CD4-positive, alpha-beta T cell treated with Interleukin-4 for 1 hour (primary cell): ENCODE results near the gene GNB1.
"Not testable (repeated sequence)": the region's sequence is repeated elsewhere in the genome, so short reads cannot be mapped to it uniquely, and the experiment has no call there.

Source experiments
- DNase-seq, 2 donors: peaks; one replicate each; pipeline ENCODE4 v3.0.0-alpha.2; 2020 to 2022

GNB1 gene

GRCh38 chr1:1758692-1759455, 132.0 kb downstream of the GNB1 start:
- no peak for DNase-seq

GRCh38 chr1:1758059-1758621, 132.7 kb downstream of the GNB1 start:
- DNase-seq = no peak

DNA sequence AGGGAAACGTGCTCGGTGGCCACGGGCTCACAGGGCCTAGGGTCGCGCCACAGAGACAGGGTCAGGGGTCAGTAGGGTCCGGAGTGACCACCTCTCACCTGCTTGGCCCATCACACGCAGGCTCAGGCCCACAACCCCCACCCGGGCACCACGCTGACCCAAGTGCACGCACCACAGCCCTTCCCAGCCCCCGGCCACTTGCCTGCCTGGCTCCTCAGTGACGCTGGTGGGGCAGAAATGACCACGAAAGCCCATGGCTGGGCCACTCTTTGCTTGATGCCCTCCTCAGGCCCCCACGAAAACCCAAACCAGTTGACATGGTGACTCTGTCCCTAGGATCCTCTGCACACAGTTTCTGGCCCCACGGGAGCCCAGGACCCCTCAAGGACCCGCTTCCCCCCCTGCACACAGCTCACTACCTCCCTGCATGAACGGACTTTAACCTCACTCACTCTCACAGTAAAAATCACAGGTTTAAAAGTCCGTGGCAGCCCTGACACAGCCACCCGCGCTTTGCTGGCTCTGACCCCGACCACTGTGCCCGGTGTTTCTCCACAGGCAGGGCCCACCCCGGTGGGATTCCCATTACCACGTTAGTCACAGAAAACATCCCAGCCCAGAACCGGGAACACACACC, 133.3 kb downstream of the GNB1 start:
- DNase-seq = no peak

GRCh38 chr1:1756661-1757421, 134.0 kb downstream of the GNB1 start:
- no peak for DNase-seq

DNA sequence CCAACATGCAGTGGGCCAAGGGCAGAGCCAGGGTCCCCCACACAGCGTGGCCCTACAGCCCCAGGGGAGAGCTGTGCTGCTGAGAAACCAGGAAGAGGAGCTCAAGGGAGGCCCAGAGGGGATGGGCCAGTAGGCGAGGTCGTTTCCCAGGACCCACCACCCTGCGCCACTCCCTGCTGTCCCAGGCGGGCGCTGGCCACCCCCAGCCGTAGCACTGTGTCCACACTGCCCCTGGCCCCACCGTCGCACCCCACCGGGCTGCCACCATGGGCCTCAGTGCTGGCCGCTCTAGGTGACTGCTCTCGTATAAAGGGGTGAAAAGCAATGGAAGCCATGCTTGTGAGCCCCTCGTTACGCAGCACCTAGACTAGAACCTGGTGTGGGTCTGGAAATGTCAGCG, 135.0 kb downstream of the GNB1 start:
- DNase-seq = no peak

DNA sequence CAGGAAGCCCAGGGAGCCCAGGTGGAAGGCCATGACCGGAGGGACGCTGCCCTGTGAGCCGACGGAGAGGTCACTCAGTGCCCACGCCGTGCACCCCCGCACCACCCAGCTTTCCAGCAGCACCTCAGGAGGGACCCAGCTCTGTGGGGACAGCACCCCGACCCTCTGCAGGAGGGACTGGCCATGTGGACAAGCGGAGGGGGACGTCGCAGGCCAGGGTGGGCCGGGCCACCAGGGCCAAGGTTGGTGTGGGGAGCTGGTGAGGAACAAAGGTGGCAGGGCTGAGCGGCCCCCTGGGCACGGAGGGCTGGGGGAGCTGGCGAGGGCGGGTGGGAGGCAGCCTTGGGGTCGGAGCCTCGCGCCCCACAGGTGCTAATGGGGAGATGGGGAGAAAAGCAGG, 135.5 kb downstream of the GNB1 start:
- no peak for DNase-seq

DNA sequence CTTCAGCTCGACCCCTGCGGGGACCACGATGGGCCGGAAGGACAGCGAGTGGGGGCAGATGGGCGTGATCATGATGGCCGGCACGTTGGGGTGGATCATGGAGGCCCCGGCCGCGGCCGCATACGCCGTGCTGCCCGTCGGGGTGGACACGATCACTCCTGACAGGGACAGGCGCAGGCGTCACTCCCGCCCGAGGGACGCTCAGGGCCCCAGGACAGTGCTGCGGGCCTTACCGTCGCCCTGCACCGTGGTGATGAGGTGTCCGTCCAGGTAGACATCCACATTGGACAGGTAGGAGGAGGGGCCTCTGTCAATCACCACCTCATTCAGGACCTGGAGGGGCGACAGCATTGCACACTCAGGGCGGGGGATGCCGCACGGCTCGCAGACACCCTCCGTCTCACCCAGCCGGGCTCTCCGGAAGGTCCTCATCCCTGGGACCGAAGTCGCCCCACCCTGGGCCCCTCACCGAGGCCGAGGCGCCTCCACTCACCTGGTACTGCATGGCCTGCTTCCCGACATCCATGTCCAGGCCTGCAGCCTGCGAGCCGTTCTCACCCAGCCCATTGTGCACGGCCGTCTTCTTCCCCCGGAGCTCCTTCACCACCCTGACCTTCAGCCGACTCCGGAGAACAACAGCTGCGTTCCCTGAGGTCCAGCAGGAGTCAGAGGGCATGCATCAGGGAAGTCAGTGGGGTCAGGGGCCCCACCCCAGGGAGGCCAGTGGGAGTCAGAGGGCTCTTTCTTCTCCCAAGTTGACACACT, 136.7 kb downstream of the GNB1 start:
- DNase-seq = no peak

DNA sequence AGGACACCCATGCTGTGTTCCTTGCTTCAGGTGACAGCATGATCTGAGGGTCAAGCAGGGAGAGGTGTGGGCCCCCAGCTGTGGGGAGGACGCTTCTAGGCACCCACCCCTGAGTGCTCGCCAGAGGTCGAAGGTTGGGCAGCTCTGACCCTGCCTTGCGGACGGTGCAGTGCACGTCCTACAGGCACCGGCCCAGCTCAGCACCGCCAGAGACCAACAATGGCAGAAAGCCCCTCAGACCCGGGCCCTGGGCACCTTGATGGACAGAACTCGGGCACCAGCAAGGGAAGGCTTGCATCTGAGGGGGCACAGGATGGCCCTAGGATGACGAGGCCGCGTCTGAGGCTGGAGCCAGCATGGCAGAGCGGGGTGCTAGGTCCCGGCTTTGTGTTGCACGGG, 137.3 kb downstream of the GNB1 start:
- no peak for DNase-seq

- DNase-seq = no peak
Measured at GRCh38 chr1:1752636-1753606, 138.0 kb downstream of the GNB1 start.

- no peak for DNase-seq
Measured at GRCh38 chr1:1752190-1752589, 138.7 kb downstream of the GNB1 start.

DNA sequence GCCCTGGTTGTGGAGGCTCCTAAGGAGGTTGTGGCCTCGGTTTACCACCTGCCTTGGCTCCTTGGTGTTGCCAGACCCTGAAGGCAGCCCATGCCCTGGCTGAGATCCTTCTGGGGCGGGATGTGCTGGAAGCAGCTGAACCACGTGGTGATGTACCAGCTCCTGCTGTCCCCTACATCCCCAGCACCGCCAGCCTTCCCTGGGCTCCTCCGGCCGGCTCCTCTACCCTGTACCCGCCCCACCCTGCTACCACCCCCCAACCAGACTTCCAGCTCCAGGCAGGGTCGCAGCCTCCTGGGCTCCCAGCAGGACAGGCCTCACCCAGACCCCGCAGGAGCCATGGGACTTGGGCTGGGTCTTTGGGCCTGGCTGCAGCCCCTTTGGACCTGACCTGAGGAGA, 140.9 kb downstream of the GNB1 start:
- DNase-seq = not testable (repeated sequence)

DNA sequence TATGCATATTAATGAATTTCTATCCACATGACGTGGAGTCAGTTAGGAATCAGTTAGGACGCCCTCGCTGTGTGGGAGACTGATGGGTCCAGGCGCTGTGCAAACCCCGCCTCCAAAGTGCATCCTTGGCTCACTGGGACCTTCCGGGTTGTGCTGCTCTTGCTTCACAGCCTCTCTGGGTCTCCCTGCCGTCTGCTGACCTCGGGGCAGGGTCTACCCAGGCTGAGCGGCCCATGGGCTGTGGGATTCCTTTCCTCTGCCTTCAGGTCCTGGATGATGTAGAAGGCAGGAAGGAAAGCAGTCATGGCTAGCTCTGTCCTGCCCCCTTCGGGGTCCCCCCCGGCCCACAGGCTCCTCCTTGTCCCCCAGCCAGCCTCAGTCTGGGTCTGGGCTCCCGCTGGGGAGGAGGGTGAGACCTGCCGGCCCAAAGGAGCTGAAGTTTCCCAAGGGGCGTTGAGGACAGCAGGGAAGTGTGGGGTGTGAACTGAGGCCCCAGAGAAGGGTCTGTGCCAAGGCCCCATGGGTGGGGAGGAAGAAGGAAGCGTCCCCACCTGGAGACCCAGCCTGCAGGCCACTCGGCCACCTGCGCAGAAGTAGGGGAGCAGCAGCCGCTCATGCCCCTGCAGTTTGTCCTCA, 142.1 kb downstream of the GNB1 start:
- no peak for DNase-seq

GRCh38 chr1:1746566-1746909, 144.3 kb downstream of the GNB1 start:
- DNase-seq = not testable (repeated sequence)

GRCh38 chr1:1745651-1746565, 145.0 kb downstream of the GNB1 start:
- peak; percentile 82 to 89 for DNase-seq

DNA sequence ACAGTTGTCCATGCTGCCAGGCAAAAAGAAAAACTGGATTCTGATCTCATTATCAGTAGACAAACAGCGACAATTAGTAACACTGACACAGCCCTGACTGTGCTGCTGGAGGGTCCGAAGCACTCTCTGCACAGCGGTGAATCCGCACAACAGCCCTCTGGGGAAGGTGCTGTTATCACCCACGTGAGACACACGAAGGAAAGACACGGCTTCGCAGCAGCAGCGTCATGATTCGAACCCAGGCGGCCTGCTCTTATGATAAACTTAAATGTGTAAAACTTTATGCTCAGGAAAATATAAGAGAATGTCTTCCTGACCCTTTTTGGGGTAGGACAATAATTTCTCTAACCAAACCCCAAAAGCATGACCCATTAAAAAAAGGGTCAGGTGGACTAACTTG, 148.4 kb downstream of the GNB1 start:
- DNase-seq = not testable (repeated sequence)

- not testable (repeated sequence) for DNase-seq
Measured at GRCh38 chr1:1741013-1741412, 149.9 kb downstream of the GNB1 start.

GRCh38 chr1:1738799-1739337, 152.0 kb downstream of the GNB1 start:
- DNase-seq = not testable (repeated sequence)

DNA sequence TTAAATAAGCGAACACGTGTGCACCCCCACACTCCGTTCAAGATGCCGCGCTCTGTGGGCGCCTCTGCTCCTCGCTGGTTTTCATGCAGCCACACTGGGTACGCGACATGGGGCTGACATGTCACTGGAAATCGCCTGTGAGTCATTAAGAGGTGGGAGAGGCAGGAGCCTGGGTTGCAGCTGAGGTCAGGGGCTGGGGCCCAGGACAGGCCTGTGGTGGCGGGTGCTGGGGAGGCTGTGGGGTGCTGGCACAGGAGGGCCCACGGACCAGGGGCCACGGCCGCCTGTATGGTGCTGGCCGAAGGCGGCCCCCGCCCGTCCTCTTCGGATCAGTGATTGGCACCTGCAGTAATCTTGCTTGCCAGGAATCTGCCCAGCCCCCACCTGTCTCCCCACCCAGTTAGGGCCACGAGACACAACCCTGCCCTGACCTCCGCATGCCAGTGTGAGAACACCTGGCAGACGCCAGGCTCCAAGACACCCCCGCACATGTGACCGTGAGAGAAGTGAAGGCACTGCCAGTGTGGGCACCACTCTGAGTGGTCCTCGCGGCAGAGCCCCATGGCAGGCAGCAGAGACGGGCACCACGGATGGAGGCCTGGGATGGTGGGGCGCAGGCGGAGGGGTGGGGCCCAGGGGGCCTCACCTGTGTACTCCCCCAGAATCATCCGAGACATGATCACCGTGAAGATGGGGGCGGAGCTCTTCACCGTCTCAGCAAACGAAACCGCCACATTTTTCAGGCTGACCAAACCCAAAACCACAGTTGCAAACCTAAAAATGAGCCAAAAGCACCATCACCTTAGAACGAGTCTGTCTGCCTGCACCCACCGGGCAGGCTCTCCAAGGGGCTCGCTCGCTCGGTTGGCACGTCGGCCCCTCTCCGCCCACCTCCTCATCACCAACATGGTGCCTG, 153.0 kb downstream of the GNB1 start:
- not testable (repeated sequence) for DNase-seq
